ENCODE results near the gene TSSK2. TPM values are rescaled to one million over a fixed set of nuclear protein-coding genes. Genes with fewer than 3 reads are reported as not detected.

Gene TSSK2
- polyA plus RNA-seq, 2 donors = 0.05 to 0.06 TPM

DNA sequence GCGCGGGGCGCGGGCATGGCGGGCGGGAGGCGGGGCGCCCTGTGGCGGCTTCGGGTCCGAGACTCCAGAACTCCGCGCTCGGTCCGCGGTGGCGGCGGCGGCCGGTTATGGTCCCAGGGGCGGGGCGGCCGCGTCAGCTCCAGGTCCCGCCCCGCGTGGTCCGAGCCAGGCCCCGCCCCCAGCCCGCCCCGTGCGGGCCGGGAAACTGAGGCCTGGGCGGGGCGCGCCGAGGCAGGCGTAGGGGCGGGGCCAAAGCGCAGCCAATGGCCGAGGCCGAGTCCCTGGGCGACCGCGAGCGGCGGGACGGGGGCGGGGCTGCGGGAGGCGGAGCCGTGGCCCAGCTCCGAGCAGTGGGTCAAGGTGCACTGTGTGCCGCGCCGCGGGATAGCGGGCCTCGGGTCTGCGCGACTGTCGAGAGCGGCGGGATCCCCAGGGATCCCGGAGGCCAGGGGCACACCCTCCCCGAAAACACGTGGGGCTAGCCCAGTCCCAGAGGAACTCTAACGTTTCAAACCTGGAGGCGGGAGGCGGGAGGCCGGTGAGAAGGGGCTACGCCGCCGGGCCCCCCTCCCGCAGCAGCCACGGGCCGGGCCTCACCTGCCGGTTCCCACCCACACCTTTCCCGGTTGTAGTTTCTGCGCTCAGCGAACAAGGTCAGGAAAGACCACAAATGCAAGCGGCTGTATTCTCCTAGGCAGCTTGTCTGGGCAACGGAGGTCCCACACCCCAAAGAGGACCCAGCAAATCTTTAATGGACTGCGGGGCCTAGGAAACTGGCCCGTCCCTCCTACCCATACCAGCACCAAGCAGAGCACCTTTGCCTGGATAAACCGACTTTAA is 47.8 kb downstream of the TSSK2 start, which contains the start of gene SLC25A1:
Gene SLC25A1, minus strand, starts transcription at position 80 of the 840 bp plus-strand sequence. Its CDS starts 63 bp downstream, at position 17.
- H3K9me3 ChIP-seq (ENCODE audit: control insufficient read depth in 2 of 2, insufficient read depth in 1 of 2, low read depth in 1 of 2, low read length in 1 of 2) = no peaks in the 10 kb centered on the region
- peaks cover 0 to 23% of the 10 kb centered on the region in 2 donors for H3K4me1 ChIP-seq (ENCODE audit: control insufficient read depth in 2 of 2, insufficient read depth in 2 of 2, low read length in 1 of 2)
- H3K4me3 ChIP-seq (ENCODE audit: low read depth in 1 of 2, low read length in 2 of 2) = peak within 1 kb of the TSS; percentile 67 to 86
- peak within 1 kb of the TSS; percentile 91 to 94 for H3K27ac ChIP-seq (ENCODE audit: low read depth in 2 of 2, low read length in 1 of 2)
- peaks cover 0 to 9% of the 10 kb centered on the region in 2 donors for H3K36me3 ChIP-seq (ENCODE audit: control insufficient read depth in 2 of 2, insufficient read depth in 2 of 2, low read length in 1 of 2)
- 1% methylated on average over 73 to 86 of the region's 86 CpGs for WGBS, 2 donors
- no peaks in the 10 kb centered on the region for H3K27me3 ChIP-seq (ENCODE audit: control insufficient read depth in 1 of 2, insufficient read depth in 2 of 2, low read length in 2 of 2)

DNA sequence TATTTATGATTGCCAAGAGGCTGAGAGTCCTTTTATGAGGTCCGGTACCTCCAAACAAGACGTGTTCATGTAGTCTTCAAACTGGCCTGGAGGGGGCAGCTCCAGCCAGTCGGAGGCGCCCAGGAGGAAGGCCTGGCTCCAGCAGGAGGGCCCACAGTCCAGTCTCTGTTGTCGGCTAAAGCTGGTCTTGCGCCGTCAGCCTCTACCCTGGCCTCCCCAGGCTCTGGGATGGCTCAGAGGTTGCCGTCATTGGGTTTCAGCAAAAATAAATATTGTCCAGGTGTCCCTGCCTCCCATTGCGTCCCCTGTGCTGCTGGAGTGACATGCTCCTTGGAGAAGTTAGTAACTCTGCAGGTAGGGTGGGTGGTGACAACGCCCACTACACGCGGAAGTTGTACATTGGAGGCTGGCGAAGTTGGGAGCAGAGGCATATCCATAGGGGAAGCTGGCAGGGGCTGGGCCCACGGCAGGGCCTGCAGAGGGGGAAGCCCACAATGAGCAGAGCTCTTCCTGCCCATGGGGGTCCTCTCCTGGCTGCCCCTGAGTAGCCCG is 48.5 kb downstream of the TSSK2 start:
- Histone ChIP-seq H3K27me3 (ENCODE audit: control insufficient read depth in 1 of 2, insufficient read depth in 2 of 2, low read length in 2 of 2) (no peaks in the 10 kb centered on the region), H3K4me1 (ENCODE audit: control insufficient read depth in 2 of 2, insufficient read depth in 2 of 2, low read length in 1 of 2) (peaks cover 0 to 20% of the 10 kb centered on the region in 2 donors), H3K4me3 (ENCODE audit: low read depth in 1 of 2, low read length in 2 of 2) (peak overlapping the region; percentile 47 to 67), H3K36me3 (ENCODE audit: control insufficient read depth in 2 of 2, insufficient read depth in 2 of 2, low read length in 1 of 2) (peaks cover 0 to 9% of the 10 kb centered on the region in 2 donors), H3K9me3 (ENCODE audit: control insufficient read depth in 2 of 2, insufficient read depth in 1 of 2, low read depth in 1 of 2, low read length in 1 of 2) (no peaks in the 10 kb centered on the region), H3K27ac (ENCODE audit: low read depth in 2 of 2, low read length in 1 of 2) (peak overlapping the region; percentile 76 to 94)
- WGBS, 2 donors = 35 to 41% methylated on average over 15 of the region's 15 CpGs

DNA sequence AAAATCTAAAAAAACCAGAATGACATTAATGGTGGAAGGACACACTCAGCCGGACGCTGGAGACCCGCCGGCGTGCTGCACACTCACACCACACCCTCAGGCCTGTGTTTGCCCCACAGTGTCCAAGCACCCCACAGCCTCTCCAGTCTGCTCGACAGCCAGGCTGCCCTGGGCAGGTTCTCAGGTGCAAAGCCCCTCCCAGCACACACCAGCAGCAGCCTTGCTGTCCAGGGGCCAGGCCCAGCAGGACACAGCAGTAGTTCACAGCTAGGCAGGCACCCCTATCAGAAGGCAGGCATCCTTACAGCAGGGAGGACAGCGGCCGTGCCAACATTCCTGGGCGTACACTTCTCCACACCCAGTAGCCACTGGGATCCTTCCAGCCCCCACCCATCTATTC is 49.1 kb downstream of the TSSK2 start:
- 88% methylated on average over 9 of the region's 9 CpGs for WGBS, 2 donors
- Histone ChIP-seq H3K27ac (ENCODE audit: low read depth in 2 of 2, low read length in 1 of 2) (peak overlapping the region in 1 of 2 donors; percentile 2), H3K36me3 (ENCODE audit: control insufficient read depth in 2 of 2, insufficient read depth in 2 of 2, low read length in 1 of 2) (peaks cover 0 to 9% of the 10 kb centered on the region in 2 donors), H3K27me3 (ENCODE audit: control insufficient read depth in 1 of 2, insufficient read depth in 2 of 2, low read length in 2 of 2) (no peaks in the 10 kb centered on the region), H3K4me1 (ENCODE audit: control insufficient read depth in 2 of 2, insufficient read depth in 2 of 2, low read length in 1 of 2) (peaks cover 0 to 17% of the 10 kb centered on the region in 2 donors), H3K4me3 (ENCODE audit: low read depth in 1 of 2, low read length in 2 of 2) (no peak overlapping the region), H3K9me3 (ENCODE audit: control insufficient read depth in 2 of 2, insufficient read depth in 1 of 2, low read depth in 1 of 2, low read length in 1 of 2) (no peaks in the 10 kb centered on the region)

DNA sequence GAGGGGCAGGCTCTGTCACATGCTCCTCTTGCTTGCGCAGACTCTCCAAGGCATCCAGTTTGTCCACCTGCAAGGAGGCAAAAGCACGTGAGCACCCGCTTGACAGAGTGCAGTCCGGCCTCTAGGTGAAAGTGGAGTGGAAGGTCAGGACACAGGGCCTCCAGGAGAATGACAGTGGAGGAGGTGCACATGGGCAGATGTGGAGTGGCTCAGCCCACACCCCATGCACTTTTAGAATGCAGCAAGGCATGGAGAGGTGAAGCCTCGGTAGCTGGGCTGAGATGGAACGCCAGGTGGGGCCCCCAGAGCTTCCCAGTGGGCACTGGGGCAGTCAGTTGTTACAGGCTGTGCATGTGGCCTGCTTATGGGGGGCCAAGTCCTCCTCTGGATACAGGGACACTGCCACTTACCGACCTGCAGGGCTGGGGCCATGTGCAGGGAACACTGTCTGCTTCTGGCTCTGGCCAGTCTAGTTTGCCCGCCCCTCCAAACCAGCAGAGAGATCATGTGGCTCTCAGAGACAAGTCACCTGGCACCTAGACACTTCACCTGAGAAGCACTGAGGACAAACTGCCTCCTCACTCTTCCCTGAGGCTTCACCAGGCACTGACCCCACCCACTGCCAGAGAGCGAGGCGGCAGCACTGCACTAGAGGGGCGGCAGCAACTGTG is 49.8 kb downstream of the TSSK2 start:
- Histone ChIP-seq H3K4me1 (ENCODE audit: control insufficient read depth in 2 of 2, insufficient read depth in 2 of 2, low read length in 1 of 2) (peaks cover 0 to 16% of the 10 kb centered on the region in 2 donors), H3K9me3 (ENCODE audit: control insufficient read depth in 2 of 2, insufficient read depth in 1 of 2, low read depth in 1 of 2, low read length in 1 of 2) (no peaks in the 10 kb centered on the region), H3K27ac (ENCODE audit: low read depth in 2 of 2, low read length in 1 of 2) (no peak overlapping the region), H3K36me3 (ENCODE audit: control insufficient read depth in 2 of 2, insufficient read depth in 2 of 2, low read length in 1 of 2) (peaks cover 0 to 6% of the 10 kb centered on the region in 2 donors), H3K27me3 (ENCODE audit: control insufficient read depth in 1 of 2, insufficient read depth in 2 of 2, low read length in 2 of 2) (no peaks in the 10 kb centered on the region), H3K4me3 (ENCODE audit: low read depth in 1 of 2, low read length in 2 of 2) (no peak overlapping the region)
- 88% methylated on average over 11 of the region's 11 CpGs for WGBS, 2 donors

DNA sequence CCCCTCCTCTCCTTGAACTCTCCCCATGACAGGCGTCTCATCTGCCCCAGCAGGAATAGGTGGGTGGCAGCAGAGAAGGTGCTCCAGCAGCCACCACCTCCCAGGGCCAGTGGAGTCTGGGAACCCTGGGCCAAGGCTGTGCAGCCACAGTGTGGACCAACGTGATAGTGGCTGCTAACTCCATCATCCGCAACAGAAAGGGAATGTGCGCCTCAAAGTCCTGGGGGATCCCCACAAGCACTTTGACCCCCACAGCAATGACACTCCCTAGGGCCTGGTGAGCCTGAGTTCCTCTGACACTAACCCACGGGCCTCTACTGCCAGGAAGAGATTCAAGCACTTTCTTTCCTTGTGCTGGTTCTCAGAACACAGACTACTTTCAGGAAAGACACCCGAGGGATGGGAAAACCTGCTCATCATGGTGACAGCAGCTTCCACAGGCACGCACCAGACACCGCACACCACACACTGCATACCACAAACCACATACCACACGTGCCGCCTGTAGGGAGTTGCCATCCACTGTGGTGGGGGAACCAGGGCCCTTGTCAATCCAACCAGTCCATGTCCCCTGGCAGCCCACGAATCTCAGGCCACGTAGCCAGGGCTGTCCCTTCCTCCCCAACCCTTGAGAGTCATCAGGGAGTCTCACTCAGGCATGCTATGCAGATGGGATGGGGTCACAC is 50.8 kb downstream of the TSSK2 start:
- H3K4me1 ChIP-seq (ENCODE audit: control insufficient read depth in 2 of 2, insufficient read depth in 2 of 2, low read length in 1 of 2) = peaks cover 0 to 13% of the 10 kb centered on the region in 2 donors
- no peaks in the 10 kb centered on the region for H3K9me3 ChIP-seq (ENCODE audit: control insufficient read depth in 2 of 2, insufficient read depth in 1 of 2, low read depth in 1 of 2, low read length in 1 of 2)
- H3K27me3 ChIP-seq (ENCODE audit: control insufficient read depth in 1 of 2, insufficient read depth in 2 of 2, low read length in 2 of 2) = no peaks in the 10 kb centered on the region
- H3K36me3 ChIP-seq (ENCODE audit: control insufficient read depth in 2 of 2, insufficient read depth in 2 of 2, low read length in 1 of 2) = peaks cover 0 to 2% of the 10 kb centered on the region in 2 donors
- H3K27ac ChIP-seq (ENCODE audit: low read depth in 2 of 2, low read length in 1 of 2) = no peak overlapping the region
- no peak overlapping the region for H3K4me3 ChIP-seq (ENCODE audit: low read depth in 1 of 2, low read length in 2 of 2)
- WGBS, 2 donors = 69 to 70% methylated on average over 12 of the region's 12 CpGs

Other genes with a start within 250 kb of the TSSK2 start
- under 1 TPM; 0.57 to 0.68 TPM for gene DGCR6, start 225.0 kb upstream of the TSSK2 start, polyA plus RNA-seq
- 10 to 100 TPM in 1 of 2 donors, 1 to 10 TPM in 1; 6.9 to 13.5 TPM for gene PRODH, start 195.0 kb upstream of the TSSK2 start, polyA plus RNA-seq
- 10 to 100 TPM; 32.2 to 32.9 TPM for gene DGCR2, start 8.9 kb upstream of the TSSK2 start, polyA plus RNA-seq
- 10 to 100 TPM; 11.9 to 13.4 TPM for gene ESS2, start 13.3 kb downstream of the TSSK2 start, polyA plus RNA-seq
- gene GSC2, start 19.0 kb downstream of the TSSK2 start, polyA plus RNA-seq = not detected
- gene SLC25A1, start 47.4 kb downstream of the TSSK2 start, polyA plus RNA-seq = 10 to 100 TPM; 36.1 to 54.6 TPM
- gene CLTCL1, start 160.4 kb downstream of the TSSK2 start, polyA plus RNA-seq = 1 to 10 TPM; 2.8 to 4.0 TPM

All from esophagus (tissue), 2 donors.